ENCODE measurements around the gene ZNF503. TPM values are rescaled to one million over a fixed set of nuclear protein-coding genes. Genes with fewer than 3 reads are reported as not detected.

ZNF503 gene
- total RNA-seq, 4 donors from 2014 or later, result 12.1 to 99.4 (median 26.0) TPM

- no peaks in the 10 kb centered on the region for H3K36me3 ChIP-seq
- intact Hi-C loops (cut with DNase I; ENCODE audit: low total_unique reads), result no loop called here
Measured at GRCh38 chr10:75448166-75448565, 46.6 kb upstream of the ZNF503 start.

GRCh38 chr10:75446508-75446907, 44.9 kb upstream of the ZNF503 start:
- Histone ChIP-seq H3K4me1 (no peaks in the 10 kb centered on the region), H3K4me3 (no peak overlapping the region), H3K27me3 (no peaks in the 10 kb centered on the region), H3K27ac (no peak overlapping the region), H3K9me3 (peaks cover 0 to 7% of the 10 kb centered on the region in 2 donors), H3K36me3 (no peaks in the 10 kb centered on the region)
- intact Hi-C loops (cut with DNase I; ENCODE audit: low total_unique reads), result no loop called here
- TF ChIP-seq CTCF (IDR thresholded peaks at IDR 0.05) (no peak), POLR2A (IDR thresholded peaks at IDR 0.05) (no peak)
- no peak for DNase-seq

More at GRCh38 chr10:75448166-75448565, 46.6 kb upstream of the ZNF503 start:
- Histone ChIP-seq H3K27ac (no peak overlapping the region), H3K9me3 (peaks cover 0 to 7% of the 10 kb centered on the region in 2 donors), H3K27me3 (no peaks in the 10 kb centered on the region), H3K4me1 (no peaks in the 10 kb centered on the region), H3K4me3 (no peak overlapping the region)
- no peak for DNase-seq
- TF ChIP-seq CTCF (IDR thresholded peaks at IDR 0.05) (no peak), POLR2A (IDR thresholded peaks at IDR 0.05) (no peak)

- H3K27me3 ChIP-seq, result no peaks in the 10 kb centered on the region
- no peaks in the 10 kb centered on the region for H3K36me3 ChIP-seq
- intact Hi-C loops (cut with DNase I; ENCODE audit: low total_unique reads), result no loop called here
- H3K9me3 ChIP-seq, result peaks cover 0 to 7% of the 10 kb centered on the region in 2 donors
- no peak for TF ChIP-seq POLR2A (IDR thresholded peaks at IDR 0.05)
- TF ChIP-seq CTCF (IDR thresholded peaks at IDR 0.05), result no peak
- no peak overlapping the region for H3K27ac ChIP-seq
- no peak overlapping the region for H3K4me3 ChIP-seq
- no peak for DNase-seq
- H3K4me1 ChIP-seq, result no peaks in the 10 kb centered on the region
Measured at GRCh38 chr10:75444781-75445386, 43.3 kb upstream of the ZNF503 start.

GRCh38 chr10:75443362-75443761, 41.8 kb upstream of the ZNF503 start:
- H3K27me3 ChIP-seq, result no peaks in the 10 kb centered on the region
- peaks cover 0 to 7% of the 10 kb centered on the region in 2 donors for H3K9me3 ChIP-seq
- TF ChIP-seq CTCF (IDR thresholded peaks at IDR 0.05) (no peak), POLR2A (IDR thresholded peaks at IDR 0.05) (no peak)
- intact Hi-C loops (cut with DNase I; ENCODE audit: low total_unique reads), result no loop called here
- H3K27ac ChIP-seq, result no peak overlapping the region
- H3K4me1 ChIP-seq, result no peaks in the 10 kb centered on the region
- no peak overlapping the region for H3K4me3 ChIP-seq
- DNase-seq, result no peak
- no peaks in the 10 kb centered on the region for H3K36me3 ChIP-seq

- DNase-seq, result no peak
- H3K4me1 ChIP-seq, result no peaks in the 10 kb centered on the region
- H3K36me3 ChIP-seq, result no peaks in the 10 kb centered on the region
- intact Hi-C loops (cut with DNase I; ENCODE audit: low total_unique reads), result no loop called here
- H3K4me3 ChIP-seq, result no peak overlapping the region
- no peak for TF ChIP-seq POLR2A (IDR thresholded peaks at IDR 0.05)
- TF ChIP-seq CTCF (IDR thresholded peaks at IDR 0.05), result no peak
- no peaks in the 10 kb centered on the region for H3K27me3 ChIP-seq
- H3K27ac ChIP-seq, result no peak overlapping the region
- peaks cover 0 to 7% of the 10 kb centered on the region in 2 donors for H3K9me3 ChIP-seq
Measured at GRCh38 chr10:75441682-75442081, 40.1 kb upstream of the ZNF503 start.

All from uterus (tissue), 4 donors.